Loucy (cell line): ENCODE measurements around the gene RALGAPA1.

Experiments
- H2AFZ ChIP-seq: fragments of 200-600 bp; sonication (generic); 2 replicates; pipeline ENCODE4 v1.6.0; 2016; ENCODE audit warnings: antibody characterized with exemption, mild to moderate bottlenecking, low read length, moderate library complexity
- H3F3A ChIP-seq: fragments of 200-600 bp; 2 replicates; pipeline ENCODE4 v1.6.0; 2016; ENCODE audit warnings: antibody characterized with exemption, low read depth, mild to moderate bottlenecking
- H3K27me3 ChIP-seq: fragments of 200-600 bp; sonication (generic); 2 replicates; pipeline ENCODE4 v1.6.1; 2014; ENCODE audit warnings: low read length, mild to moderate bottlenecking; ENCODE audit not compliant: insufficient read depth, poor library complexity, severe bottlenecking
- H3K36me3 ChIP-seq: fragments of 200-600 bp; sonication (generic); 2 replicates; pipeline ENCODE4 v1.6.1; 2016; ENCODE audit warnings: low read length; ENCODE audit not compliant: insufficient read depth
- H3K4me1 ChIP-seq: fragments of 200-600 bp; sonication (generic); 2 replicates; pipeline ENCODE4 v1.5.1; 2014; ENCODE audit warnings: low read length, mild to moderate bottlenecking; ENCODE audit not compliant: insufficient read depth, poor library complexity, severe bottlenecking
- H3K4me2 ChIP-seq: fragments of 200-600 bp; sonication (generic); 2 replicates; pipeline ENCODE4 v1.6.0; 2014; ENCODE audit warnings: antibody characterized with exemption, low read length, low read depth, mild to moderate bottlenecking; ENCODE audit not compliant: poor library complexity, severe bottlenecking
- H3K4me3 ChIP-seq: fragments of 200-600 bp; sonication (generic); 2 replicates; pipeline ENCODE4 v1.5.1; 2014; ENCODE audit warnings: low read length, mild to moderate bottlenecking, mixed read lengths; ENCODE audit not compliant: poor library complexity, severe bottlenecking
- H3K79me2 ChIP-seq: fragments of 200-600 bp; sonication (generic); 2 replicates; pipeline ENCODE4 v1.6.1; 2014; ENCODE audit warnings: low read length; ENCODE audit not compliant: insufficient read depth
- H3K9ac ChIP-seq: fragments of 200-600 bp; sonication (generic); 2 replicates; pipeline ENCODE4 v1.6.0; 2014; ENCODE audit warnings: mild to moderate bottlenecking, low read depth, low read length, moderate library complexity; ENCODE audit not compliant: poor library complexity, severe bottlenecking
- H3K9me2 ChIP-seq: fragments of 200-600 bp; sonication (generic); replicated peaks from 2 replicates; pipeline ENCODE4 v1.6.1; 2016; ENCODE audit warnings: low read depth, low read length, mixed read lengths
- H3K9me3 ChIP-seq: fragments of 200-600 bp; sonication (generic); 2 replicates; pipeline ENCODE4 v1.6.1; 2014; ENCODE audit warnings: mild to moderate bottlenecking, antibody characterized with exemption, low read length, low read depth; ENCODE audit not compliant: insufficient read depth
- H4K20me1 ChIP-seq: fragments of 200-600 bp; sonication (generic); 2 replicates; pipeline ENCODE4 v1.6.0; 2014; ENCODE audit warnings: antibody characterized with exemption, low read length, mild to moderate bottlenecking; ENCODE audit not compliant: insufficient read depth, poor library complexity, severe bottlenecking
- CTCF ChIP-seq: fragments of 200-600 bp; sonication (generic); conservative IDR thresholded peaks from 2 replicates; pipeline ENCODE4 v1.5.1; 2014; ENCODE audit warnings: mild to moderate bottlenecking, antibody characterized with exemption, low read length
- EZH2phosphoT487 ChIP-seq: fragments of 200-600 bp; IDR thresholded peaks from 2 replicates; pipeline ENCODE4 v1.6.1; 2018; ENCODE audit warnings: antibody characterized with exemption, mild to moderate bottlenecking, moderate library complexity, borderline replicate concordance

The RALGAPA1 gene

DNA sequence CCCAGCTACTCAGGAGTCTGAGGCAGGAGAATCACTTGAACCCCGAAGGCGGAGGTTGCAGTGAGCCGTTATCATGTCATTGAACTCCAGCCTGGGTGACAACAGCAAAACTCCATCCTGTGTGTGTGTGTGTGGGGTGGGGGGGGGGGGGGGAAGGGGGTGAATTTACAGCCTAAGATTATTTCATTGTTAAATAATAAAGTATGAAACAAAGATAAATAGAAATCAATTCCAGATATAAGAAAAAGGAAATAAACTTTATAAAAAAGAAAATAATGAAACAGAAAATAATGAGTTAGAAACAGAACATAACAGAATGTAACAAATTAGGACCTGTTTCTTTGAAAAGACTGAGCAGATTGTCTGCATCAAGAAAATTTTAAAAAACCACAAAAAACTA is 191.6 kb downstream of the RALGAPA1 start:
- no peaks in the 10 kb centered on the region for H3K36me3 ChIP-seq
- no peak overlapping the region for H3K4me3 ChIP-seq
- H3K27me3 ChIP-seq = no peaks in the 10 kb centered on the region
- H3K4me1 ChIP-seq = no peaks in the 10 kb centered on the region
- no peaks in the 10 kb centered on the region for H3K9me2 ChIP-seq
- TF ChIP-seq EZH2phosphoT487 (no peak), CTCF (no peak)
- no peaks in the 10 kb centered on the region for H3K9me3 ChIP-seq
- H3K4me2 ChIP-seq = no peak overlapping the region
- no peaks in the 10 kb centered on the region for H3K79me2 ChIP-seq
- no peak overlapping the region for H3K9ac ChIP-seq
- no peak overlapping the region for H2AFZ ChIP-seq
- H4K20me1 ChIP-seq = no peaks in the 10 kb centered on the region
- no peaks in the 10 kb centered on the region for H3F3A ChIP-seq

GRCh38 chr14:35607380-35607779 is 201.7 kb downstream of the RALGAPA1 start:
- no peak overlapping the region for H3K9ac ChIP-seq
- no peak for TF ChIP-seq CTCF
- TF ChIP-seq EZH2phosphoT487 = no peak
- H3F3A ChIP-seq = no peaks in the 10 kb centered on the region

DNA sequence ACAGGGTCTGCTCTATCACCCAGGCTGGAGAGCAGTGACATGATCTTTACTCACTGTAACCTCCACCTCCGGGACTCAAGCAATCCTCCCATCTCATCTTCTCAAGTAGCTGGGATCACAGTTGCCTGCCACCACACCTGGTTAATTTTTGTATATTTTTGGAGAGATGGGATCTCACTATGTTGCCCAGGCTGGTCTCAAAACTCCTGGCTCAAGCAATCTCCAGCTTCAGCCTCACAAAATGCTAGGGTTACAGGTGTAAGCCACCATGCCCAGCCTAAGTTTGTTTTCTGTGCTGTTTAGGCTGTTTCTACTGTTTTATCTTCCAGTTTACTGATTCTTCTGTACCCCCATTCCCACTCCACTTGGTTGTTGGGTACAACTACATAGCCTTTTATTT is 208.8 kb downstream of the RALGAPA1 start:
- Histone ChIP-seq H3K36me3 (peaks cover 22% of the 10 kb centered on the region; the same call in 1 of the 2 replicates), H3K9me2 (no peaks in the 10 kb centered on the region), H3K27me3 (no peaks in the 10 kb centered on the region), H4K20me1 (no peaks in the 10 kb centered on the region), H3K4me2 (no peak overlapping the region), H3K4me3 (no peak overlapping the region), H3F3A (no peaks in the 10 kb centered on the region), H3K9me3 (no peaks in the 10 kb centered on the region), H2AFZ (no peak overlapping the region), H3K9ac (no peak overlapping the region), H3K79me2 (no peaks in the 10 kb centered on the region), H3K4me1 (no peaks in the 10 kb centered on the region)
- TF ChIP-seq CTCF (no peak), EZH2phosphoT487 (no peak)

More at GRCh38 chr14:35607380-35607779, 201.7 kb downstream of the RALGAPA1 start:
- Histone ChIP-seq H3K36me3 (peaks cover 12% of the 10 kb centered on the region; the same call in 1 of the 2 replicates), H3K9me2 (no peaks in the 10 kb centered on the region), H3K4me2 (no peak overlapping the region), H3K27me3 (no peaks in the 10 kb centered on the region), H3K4me1 (no peaks in the 10 kb centered on the region), H2AFZ (no peak overlapping the region), H4K20me1 (no peaks in the 10 kb centered on the region), H3K4me3 (no peak overlapping the region), H3K79me2 (no peaks in the 10 kb centered on the region), H3K9me3 (no peaks in the 10 kb centered on the region)
